Keratinocyte (primary cell): Measurements from ENCODE around the gene TMPRSS11E. TPM values are rescaled to one million over a fixed set of nuclear protein-coding genes. Genes with fewer than 3 reads are reported as not detected.

ENCODE experiments used
- DNase-seq: peaks from one replicate; pipeline ENCODE4 v3.0.0-alpha.2; 2011; ENCODE audit warnings: low read depth, missing footprints, low spot score
- FAIRE-seq: peaks from 2 replicates; lab custom pipeline; 2011; peaks lifted over from hg19 to GRCh38; lab: Jason Lieb, UNC
- H2AFZ ChIP-seq: 2 replicates; pipeline ENCODE4 v1.6.0; 2012; ENCODE audit warnings: low read length, control low read depth, inconsistent platforms; ENCODE audit not compliant: control insufficient read depth
- H3K27ac ChIP-seq: 2 replicates; pipeline ENCODE4 v1.5.1; 2011; ENCODE audit warnings: low read length; ENCODE audit not compliant: control insufficient read depth, insufficient read depth
- H3K27me3 ChIP-seq: 3 replicates; pipeline ENCODE4 v1.6.0; 2011; ENCODE audit warnings: low read length; ENCODE audit not compliant: control insufficient read depth, insufficient read depth; ENCODE audit errors: extremely low read depth
- H3K36me3 ChIP-seq, 2 experiments: 2 replicates in 1 of 2; 3 replicates in 1 of 2; pipeline ENCODE4 v1.5.1; 2011; ENCODE audit warnings: low read length in 2 of 2, mild to moderate bottlenecking in 1 of 2; ENCODE audit not compliant: control insufficient read depth in 2 of 2, insufficient read depth in 2 of 2; ENCODE audit errors: extremely low read depth in 1 of 2
- H3K4me1 ChIP-seq: 3 replicates; pipeline ENCODE4 v1.5.1; 2011; ENCODE audit warnings: low read length; ENCODE audit not compliant: control insufficient read depth, insufficient read depth; ENCODE audit errors: extremely low read depth
- H3K4me2 ChIP-seq: 3 replicates; pipeline ENCODE4 v1.6.0; 2011; ENCODE audit warnings: low read depth, low read length; ENCODE audit not compliant: control insufficient read depth, insufficient read depth; ENCODE audit errors: extremely low read depth
- H3K4me3 ChIP-seq, 3 experiments: fragments of 200-600 bp in 1 of 3; sonication (generic) in 1 of 3; 2 replicates in 2 of 3; 3 replicates in 1 of 3; pipeline ENCODE4 v1.5.1; 2011 to 2016; ENCODE audit warnings: low read length in 3 of 3, mild to moderate bottlenecking in 3 of 3, control low read depth in 2 of 3, inconsistent platforms in 1 of 3, low read depth in 1 of 3, mixed read lengths in 1 of 3, mixed run types in 1 of 3, moderate library complexity in 1 of 3; ENCODE audit not compliant: control insufficient read depth in 2 of 3, insufficient read depth in 2 of 3; ENCODE audit errors: extremely low read depth in 1 of 3
- H3K79me2 ChIP-seq: 2 replicates; pipeline ENCODE4 v1.6.0; 2012; ENCODE audit warnings: low read length; ENCODE audit not compliant: control insufficient read depth, insufficient read depth
- H3K9ac ChIP-seq: 3 replicates; pipeline ENCODE4 v1.6.0; 2011; ENCODE audit warnings: low read length; ENCODE audit not compliant: control insufficient read depth, insufficient read depth; ENCODE audit errors: extremely low read depth
- H3K9me1 ChIP-seq: 3 replicates; pipeline ENCODE4 v1.6.0; 2011; ENCODE audit warnings: low read length; ENCODE audit not compliant: control insufficient read depth, insufficient read depth; ENCODE audit errors: extremely low read depth
- H3K9me3 ChIP-seq: 2 replicates; pipeline ENCODE4 v1.5.1; 2012; ENCODE audit warnings: low read depth, low read length; ENCODE audit not compliant: control insufficient read depth
- H4K20me1 ChIP-seq: 3 replicates; pipeline ENCODE4 v1.6.0; 2011; ENCODE audit warnings: low read length; ENCODE audit not compliant: control insufficient read depth, insufficient read depth; ENCODE audit errors: extremely low read depth
- EZH2 ChIP-seq: IDR thresholded peaks from one replicate; pipeline ENCODE4 v1.6.1; 2012; ENCODE audit warnings: inconsistent platforms, mild to moderate bottlenecking, low read length, moderate library complexity
- dilution Hi-C: fragments of 300-500 bp; cut with MboI; formaldehyde crosslinking; loops from one replicate; pipeline ENCODE4 v1.7.0; 2020; ENCODE audit warnings: low sequenced_read_pairs; ENCODE audit not compliant: extremely low pct_ligation_motif_present
- polyA plus RNA-seq, 5 experiments: library from polyadenylated mRNA; depleted of rRNA in 3 of 5; stranded (reverse) in 3 of 5; stranded (forward) in 1 of 5; unstranded in 1 of 5; fragments of >200 nt; gene quantifications; 1 replicate in 1 of 5; 2 replicates in 3 of 5; 3 replicates in 1 of 5; pipeline versions ENCODE4 v1.2.1 to v1.2.3, GENCODE V29; 2011 to 2012; ENCODE audit warnings: missing spikeins in 2 of 5, low read depth in 1 of 5, low replicate concordance in 1 of 5
- TF ChIP-seq, protein P1 (sequence below), 3 experiments: IDR thresholded peaks in 1 of 3; conservative IDR thresholded peaks in 1 of 3; optimal IDR thresholded peaks in 1 of 3; 2 replicates in 2 of 3; 3 replicates in 1 of 3; pipeline versions ENCODE3 to v1.5.1; 2011; ENCODE audit warnings: low read length in 3 of 3, mild to moderate bottlenecking in 3 of 3, moderate library complexity in 2 of 3, control low read depth in 1 of 3, inconsistent platforms in 1 of 3; ENCODE audit not compliant: insufficient read depth in 2 of 3; ENCODE audit errors: extremely low read depth in 1 of 3

TMPRSS11E gene
- polyA plus RNA-seq, 1 donor (not counting 4 experiments of a cell fraction or from before 2014, with no cell fraction given): 2.0 TPM

DNA sequence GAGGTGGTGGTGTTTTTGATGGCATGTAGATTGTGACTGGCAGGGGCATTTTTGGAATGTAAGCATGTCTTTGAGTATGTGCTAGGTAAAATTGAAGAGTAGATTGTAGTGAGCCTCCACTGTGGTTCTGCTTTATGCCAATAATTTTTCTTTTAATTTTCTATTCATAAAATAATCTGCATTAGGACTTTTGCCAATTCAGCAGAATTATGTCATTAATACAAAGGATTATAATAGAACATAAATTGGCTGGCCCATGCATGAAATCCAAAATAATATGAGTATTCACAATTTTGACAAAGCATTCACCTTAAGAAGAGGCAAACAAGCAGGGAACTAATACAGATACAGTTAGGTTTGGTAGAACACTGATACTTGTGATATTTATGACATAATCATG is 14.9 kb upstream of the TMPRSS11E start:
- no peaks in the 10 kb centered on the region for H3K27me3 ChIP-seq
- no peaks in the 10 kb centered on the region for H4K20me1 ChIP-seq
- no peaks in the 10 kb centered on the region for H3K36me3 ChIP-seq
- no peak overlapping the region for H3K27ac ChIP-seq
- FAIRE-seq: no peak
- DNase-seq: no peak
- TF ChIP-seq, protein P1, sequence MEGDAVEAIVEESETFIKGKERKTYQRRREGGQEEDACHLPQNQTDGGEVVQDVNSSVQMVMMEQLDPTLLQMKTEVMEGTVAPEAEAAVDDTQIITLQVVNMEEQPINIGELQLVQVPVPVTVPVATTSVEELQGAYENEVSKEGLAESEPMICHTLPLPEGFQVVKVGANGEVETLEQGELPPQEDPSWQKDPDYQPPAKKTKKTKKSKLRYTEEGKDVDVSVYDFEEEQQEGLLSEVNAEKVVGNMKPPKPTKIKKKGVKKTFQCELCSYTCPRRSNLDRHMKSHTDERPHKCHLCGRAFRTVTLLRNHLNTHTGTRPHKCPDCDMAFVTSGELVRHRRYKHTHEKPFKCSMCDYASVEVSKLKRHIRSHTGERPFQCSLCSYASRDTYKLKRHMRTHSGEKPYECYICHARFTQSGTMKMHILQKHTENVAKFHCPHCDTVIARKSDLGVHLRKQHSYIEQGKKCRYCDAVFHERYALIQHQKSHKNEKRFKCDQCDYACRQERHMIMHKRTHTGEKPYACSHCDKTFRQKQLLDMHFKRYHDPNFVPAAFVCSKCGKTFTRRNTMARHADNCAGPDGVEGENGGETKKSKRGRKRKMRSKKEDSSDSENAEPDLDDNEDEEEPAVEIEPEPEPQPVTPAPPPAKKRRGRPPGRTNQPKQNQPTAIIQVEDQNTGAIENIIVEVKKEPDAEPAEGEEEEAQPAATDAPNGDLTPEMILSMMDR (optimal IDR thresholded peaks at IDR 0.05 in 1 of 3, IDR thresholded peaks at IDR 0.05 in 1 of 3, conservative IDR thresholded peaks at IDR 0.05 in 1 of 3; ENCODE audit: extremely low read depth in 1 of 3, insufficient read depth in 2 of 3, low read length in 3 of 3): no peak
- no peak for TF ChIP-seq EZH2
- no peak overlapping the region for H3K9ac ChIP-seq
- H3K4me3 ChIP-seq: no peak overlapping the region
- dilution Hi-C loops: no loop called here
- H3K9me3 ChIP-seq: no peaks in the 10 kb centered on the region
- H3K4me2 ChIP-seq: no peak overlapping the region
- no peaks in the 10 kb centered on the region for H3K79me2 ChIP-seq
- H3K9me1 ChIP-seq: no peaks in the 10 kb centered on the region
- H3K4me1 ChIP-seq: no peaks in the 10 kb centered on the region
- no peak overlapping the region for H2AFZ ChIP-seq

- no peak overlapping the region for H3K4me3 ChIP-seq
Measured at GRCh38 chr4:68433582-68433981, 13.7 kb upstream of the TMPRSS11E start.

More at GRCh38 chr4:68433582-68433981, 13.7 kb upstream of the TMPRSS11E start:
- DNase-seq (no peak), FAIRE-seq (no peak)
- no peaks in the 10 kb centered on the region for H4K20me1 ChIP-seq
- no peaks in the 10 kb centered on the region for H3K9me3 ChIP-seq
- no peaks in the 10 kb centered on the region for H3K27me3 ChIP-seq
- dilution Hi-C loops: no loop called here
- H3K27ac ChIP-seq: no peak overlapping the region
- no peak overlapping the region for H3K9ac ChIP-seq
- H3K4me1 ChIP-seq: no peaks in the 10 kb centered on the region
- no peaks in the 10 kb centered on the region for H3K36me3 ChIP-seq
- no peak for TF ChIP-seq EZH2
- TF ChIP-seq, protein P1 (optimal IDR thresholded peaks at IDR 0.05 in 1 of 3, IDR thresholded peaks at IDR 0.05 in 1 of 3, conservative IDR thresholded peaks at IDR 0.05 in 1 of 3; ENCODE audit: extremely low read depth in 1 of 3, insufficient read depth in 2 of 3, low read length in 3 of 3): no peak
- no peaks in the 10 kb centered on the region for H3K9me1 ChIP-seq
- H2AFZ ChIP-seq: no peak overlapping the region
- no peak overlapping the region for H3K4me2 ChIP-seq
- no peaks in the 10 kb centered on the region for H3K79me2 ChIP-seq
